IPS-18a (cell line): ENCODE results near the gene PRRT1.
"Not testable (repeated sequence)": the region's sequence is repeated elsewhere in the genome, so short reads cannot be mapped to it uniquely, and the experiment has no call there.

Experiments
- H3K27ac ChIP-seq: one replicate; pipeline ENCODE4 v1.5.1; 2013; ENCODE audit warnings: low read length
- H3K27me3 ChIP-seq: one replicate; pipeline ENCODE4 v1.6.1; 2013; ENCODE audit warnings: mild to moderate bottlenecking, low read length; ENCODE audit not compliant: control insufficient read depth, insufficient read depth
- H3K36me3 ChIP-seq: one replicate; pipeline ENCODE4 v1.6.1; 2013; ENCODE audit warnings: low read depth, low read length; ENCODE audit not compliant: control insufficient read depth
- H3K4me1 ChIP-seq: one replicate; pipeline ENCODE4 v1.6.1; 2013; ENCODE audit warnings: low read depth, low read length; ENCODE audit not compliant: control insufficient read depth
- H3K4me3 ChIP-seq: one replicate; pipeline ENCODE4 v1.5.1; 2013; ENCODE audit warnings: low read length
- H3K9ac ChIP-seq: one replicate; pipeline ENCODE4 v1.6.1; 2013; ENCODE audit warnings: mild to moderate bottlenecking, low read length, moderate library complexity
- H3K9me3 ChIP-seq: one replicate; pipeline ENCODE4 v1.6.1; 2013; ENCODE audit warnings: low read depth, low read length; ENCODE audit not compliant: control insufficient read depth

Gene PRRT1

DNA sequence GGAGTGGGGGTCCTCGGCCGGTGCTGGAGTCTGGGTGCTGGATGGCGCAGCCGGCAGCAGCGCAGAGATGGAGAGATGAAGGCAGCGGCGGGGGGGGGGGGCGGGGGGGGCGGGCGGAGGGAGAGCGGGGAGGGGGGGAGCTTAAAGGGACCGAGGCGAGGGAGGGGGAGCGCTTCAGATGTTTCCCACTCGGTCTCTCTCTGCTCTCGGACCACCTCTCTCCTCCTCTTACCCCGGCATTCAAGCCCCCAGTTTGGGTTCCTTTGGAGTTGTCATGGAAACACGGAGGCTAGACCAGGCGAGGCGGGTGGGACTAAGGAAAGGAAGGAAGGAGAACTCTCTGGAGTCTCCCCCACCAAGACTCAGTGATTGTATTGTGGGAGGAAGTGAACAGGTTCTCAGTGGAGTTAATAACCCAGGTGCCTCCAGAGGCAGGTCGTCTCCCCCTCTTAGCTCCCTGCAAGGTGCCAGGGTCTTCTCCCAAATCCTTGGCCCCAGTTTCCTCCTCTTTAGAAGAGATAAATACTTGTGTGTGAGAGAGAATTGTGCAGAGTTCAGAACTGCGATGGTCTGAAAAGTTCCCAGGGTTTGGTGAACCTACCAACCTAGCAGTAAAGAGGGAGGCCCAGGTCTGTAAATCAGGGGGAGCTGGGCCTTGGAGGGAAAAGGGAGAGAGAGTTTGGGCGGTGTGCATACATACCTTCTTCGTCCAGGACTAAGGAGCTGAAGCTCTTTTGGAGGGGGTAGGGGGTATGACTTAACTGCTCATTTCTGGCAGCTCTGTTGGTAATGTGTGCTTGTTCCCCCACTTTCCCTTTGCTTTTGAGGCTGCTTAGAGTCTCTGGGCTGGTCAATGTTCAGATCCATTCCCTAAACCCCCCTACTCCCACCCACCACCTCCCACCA lies at the start of gene PRRT1:
Gene PRRT1, minus strand, starts transcription at position 77 of the 906 bp plus-strand sequence. CDS start 112 bp downstream, outside the sequence.
- peak within 1 kb of the TSS; percentile 95 for H3K9ac ChIP-seq
- H3K27ac ChIP-seq = no peak within 1 kb of the TSS
- no peaks in the 10 kb centered on the region for H3K9me3 ChIP-seq
- H3K4me3 ChIP-seq = peak within 1 kb of the TSS; percentile 98
- peaks cover 23% of the 10 kb centered on the region for H3K4me1 ChIP-seq
- H3K36me3 ChIP-seq = peaks cover 7% of the 10 kb centered on the region
- H3K27me3 ChIP-seq = peaks cover 35% of the 10 kb centered on the region

DNA sequence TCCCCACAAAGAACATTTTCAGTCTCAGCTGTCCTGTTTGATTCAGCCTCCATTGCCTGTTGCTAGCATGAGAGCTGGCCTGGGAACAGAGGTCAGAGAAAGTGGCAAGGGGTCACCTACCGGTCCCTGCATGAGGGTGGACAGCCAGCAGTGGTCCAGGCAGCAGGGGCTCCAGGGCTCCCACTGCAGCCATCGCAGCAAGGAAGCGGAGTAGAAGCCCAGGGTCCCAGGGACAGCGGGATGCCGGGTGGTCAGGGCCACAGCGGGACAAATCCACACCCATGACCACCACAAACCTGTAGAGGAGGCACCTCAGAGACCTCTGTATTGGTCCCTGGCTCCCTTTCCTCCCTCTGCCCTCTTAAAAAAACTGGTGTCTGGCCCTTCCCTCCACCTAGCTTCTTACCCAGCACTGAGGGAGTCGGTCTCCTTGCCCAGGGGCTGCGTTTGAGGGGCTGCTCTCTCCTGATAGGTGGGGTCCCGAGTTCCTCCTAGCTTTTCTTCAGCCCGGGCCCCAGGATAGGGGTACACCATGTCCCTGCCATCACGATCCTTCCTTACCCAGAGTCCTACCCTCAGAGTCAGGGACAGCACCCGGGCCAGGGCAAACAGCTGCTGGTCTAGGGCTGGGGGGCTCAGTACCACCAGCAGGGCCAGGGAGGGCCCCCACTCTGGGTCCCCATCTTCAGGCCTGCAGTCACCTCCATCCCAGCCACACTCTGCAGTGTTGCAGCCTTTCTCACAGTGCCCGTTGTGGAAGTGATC lies 49.2 kb upstream of the PRRT1 start:
- Histone ChIP-seq H3K9me3 (no peaks in the 10 kb centered on the region), H3K4me1 (peaks cover 4% of the 10 kb centered on the region), H3K9ac (no peak overlapping the region), H3K36me3 (no peaks in the 10 kb centered on the region), H3K27ac (no peak overlapping the region), H3K27me3 (no peaks in the 10 kb centered on the region), H3K4me3 (no peak overlapping the region)

DNA sequence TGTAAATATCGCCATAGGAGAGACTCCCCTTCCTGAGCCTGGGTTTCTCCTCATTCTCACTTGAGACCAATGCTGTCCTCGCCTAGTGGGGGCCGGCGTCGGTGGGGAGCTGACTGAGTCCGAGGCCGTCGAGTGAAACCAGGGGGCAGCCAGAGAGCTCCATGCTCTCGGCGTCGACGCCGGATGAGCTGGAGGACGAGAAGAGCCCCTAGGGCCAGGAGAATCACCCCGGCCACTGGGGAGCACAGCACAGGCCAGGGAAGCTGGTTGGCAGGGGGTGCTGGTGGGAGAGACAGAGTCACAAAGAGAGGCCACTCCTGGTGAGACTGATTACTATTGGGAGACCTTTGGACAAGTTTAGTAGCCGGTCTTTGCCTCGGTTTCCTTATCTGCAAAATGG lies 47.1 kb upstream of the PRRT1 start:
- H3K27me3 ChIP-seq = no peaks in the 10 kb centered on the region
- no peak overlapping the region for H3K4me3 ChIP-seq
- H3K36me3 ChIP-seq = no peaks in the 10 kb centered on the region
- no peak overlapping the region for H3K9ac ChIP-seq
- peaks cover 16% of the 10 kb centered on the region for H3K4me1 ChIP-seq
- no peaks in the 10 kb centered on the region for H3K9me3 ChIP-seq
- no peak overlapping the region for H3K27ac ChIP-seq

DNA sequence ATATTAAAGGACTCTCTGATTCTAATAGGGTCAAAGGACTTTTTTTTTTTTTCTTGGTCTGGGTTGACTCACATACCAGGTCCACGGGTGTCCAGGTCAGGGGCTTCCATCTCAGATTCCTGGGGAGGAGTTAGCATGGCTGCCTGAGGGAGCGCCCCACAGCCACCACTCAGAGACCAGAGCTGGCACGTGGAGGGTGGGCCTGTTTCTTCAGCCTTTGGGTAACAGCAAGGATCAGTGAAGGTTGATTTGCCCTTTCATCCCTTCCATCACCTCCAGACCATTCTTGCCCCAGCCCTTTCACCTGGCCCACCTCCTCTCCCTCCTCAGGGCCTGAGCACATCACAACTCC lies 46.6 kb upstream of the PRRT1 start:
- H3K27me3 ChIP-seq = no peaks in the 10 kb centered on the region
- H3K9me3 ChIP-seq = no peaks in the 10 kb centered on the region
- H3K36me3 ChIP-seq = no peaks in the 10 kb centered on the region
- H3K27ac ChIP-seq = no peak overlapping the region
- peaks cover 16% of the 10 kb centered on the region for H3K4me1 ChIP-seq
- H3K4me3 ChIP-seq = no peak overlapping the region
- H3K9ac ChIP-seq = no peak overlapping the region

DNA sequence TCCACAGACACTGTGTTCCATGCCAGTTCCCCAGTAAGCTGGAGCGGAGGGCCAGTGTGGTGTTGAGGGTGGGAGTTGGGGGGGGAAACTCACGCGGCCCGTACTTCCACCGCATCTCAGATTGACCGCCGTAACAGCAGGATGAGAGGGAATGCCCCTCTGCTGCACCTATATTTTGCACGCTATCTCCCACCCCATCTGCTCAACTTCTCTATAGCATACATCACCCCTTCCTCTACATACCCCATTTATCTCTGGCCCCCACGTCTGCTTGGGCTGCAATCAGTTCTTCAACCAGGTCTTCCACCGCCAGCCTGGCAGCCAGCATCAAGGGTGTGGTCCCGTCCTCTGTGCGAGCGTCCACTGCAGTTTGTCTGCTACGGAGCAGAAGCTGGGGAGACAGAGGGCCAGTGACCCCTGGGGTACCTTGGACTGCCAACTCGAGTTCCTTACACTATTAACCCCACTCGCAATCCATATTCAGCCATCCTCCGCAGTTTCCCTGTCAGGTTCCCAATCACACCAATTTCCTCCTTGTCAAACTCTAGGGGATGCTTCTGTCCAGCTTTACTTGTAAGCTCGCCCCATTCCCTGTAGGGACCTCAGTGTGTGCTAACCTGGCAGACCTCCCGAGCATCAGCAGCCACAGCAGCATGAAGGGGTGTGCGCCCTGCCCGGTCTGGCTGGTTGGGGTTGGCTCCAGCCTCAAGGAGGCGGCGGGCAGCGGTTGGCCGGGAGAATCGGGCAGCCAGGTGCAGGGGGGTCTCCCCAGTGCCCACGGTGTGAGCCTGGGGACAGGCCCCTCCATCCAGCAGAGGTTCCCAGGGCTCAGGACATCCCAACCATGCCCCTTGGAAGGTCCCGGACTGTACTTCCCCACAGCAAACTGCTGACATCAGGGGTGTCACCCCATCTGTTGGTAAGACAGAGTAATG lies 45.2 kb upstream of the PRRT1 start:
- no peaks in the 10 kb centered on the region for H3K27me3 ChIP-seq
- no peaks in the 10 kb centered on the region for H3K36me3 ChIP-seq
- H3K27ac ChIP-seq = peak overlapping the region; percentile 94
- H3K4me1 ChIP-seq = peaks cover 25% of the 10 kb centered on the region
- H3K9ac ChIP-seq = peak overlapping the region; percentile 96
- peak overlapping the region; percentile 77 for H3K4me3 ChIP-seq
- H3K9me3 ChIP-seq = no peaks in the 10 kb centered on the region

DNA sequence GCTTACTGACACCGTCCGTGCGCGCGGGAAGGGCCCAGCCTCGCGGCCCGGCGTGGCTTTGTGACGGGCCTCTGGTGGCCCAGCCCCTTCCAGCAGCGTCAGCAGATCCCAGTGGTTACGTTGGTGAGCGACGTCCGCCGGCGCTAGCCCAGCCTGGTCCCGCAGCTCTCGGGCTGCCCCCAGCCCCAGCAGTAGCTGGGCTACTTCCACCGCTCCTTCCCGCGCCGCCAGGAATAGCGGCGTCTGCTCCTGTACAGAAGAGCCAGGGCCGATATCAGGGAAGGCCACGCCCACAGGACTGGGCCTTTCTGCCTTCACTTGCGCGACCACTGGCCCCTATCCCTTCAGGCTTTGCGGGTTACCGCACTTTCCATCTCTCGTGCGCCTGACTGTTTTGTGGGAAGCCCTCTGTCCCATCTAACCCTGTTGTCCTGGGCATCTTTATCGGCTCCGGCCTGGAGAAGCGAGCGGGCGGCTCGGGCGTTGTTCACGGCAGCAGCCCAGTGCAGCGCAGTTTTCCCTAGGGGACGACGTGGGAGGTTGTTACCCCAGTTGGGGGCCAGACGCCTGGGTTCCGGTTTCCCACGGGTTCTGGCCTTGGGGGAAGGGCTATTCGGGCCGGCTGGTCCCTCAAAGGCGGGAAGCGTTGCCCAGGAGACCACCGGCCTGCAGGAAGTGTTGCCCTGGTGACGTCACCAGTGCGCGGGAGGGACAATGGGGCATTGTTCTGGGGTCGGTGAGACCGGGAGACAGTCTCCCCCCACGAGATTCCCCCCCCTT lies 44.4 kb upstream of the PRRT1 start:
- Histone ChIP-seq H3K27me3 (no peaks in the 10 kb centered on the region), H3K4me3 (peak overlapping the region; percentile 77), H3K4me1 (peaks cover 28% of the 10 kb centered on the region), H3K9ac (peak overlapping the region; percentile 96), H3K9me3 (no peaks in the 10 kb centered on the region), H3K27ac (peak overlapping the region; percentile 94), H3K36me3 (no peaks in the 10 kb centered on the region)

DNA sequence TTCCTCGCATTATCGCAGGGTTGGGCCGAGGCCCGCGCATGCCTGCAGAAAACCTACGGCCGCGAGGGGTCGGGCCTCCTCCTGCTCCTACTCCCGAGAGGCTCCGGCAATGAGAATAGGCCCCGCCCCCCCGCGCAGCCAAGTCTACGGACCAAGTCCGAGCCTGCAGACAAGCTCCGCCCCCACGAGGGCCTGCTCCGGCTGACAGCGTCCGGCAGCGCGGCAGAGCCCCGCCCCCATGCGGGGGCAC lies 43.8 kb upstream of the PRRT1 start:
- H3K36me3 ChIP-seq = no peaks in the 10 kb centered on the region
- H3K27ac ChIP-seq = no peak overlapping the region
- peak overlapping the region; percentile 96 for H3K9ac ChIP-seq
- H3K4me1 ChIP-seq = peaks cover 32% of the 10 kb centered on the region
- no peaks in the 10 kb centered on the region for H3K27me3 ChIP-seq
- no peak overlapping the region for H3K4me3 ChIP-seq
- H3K9me3 ChIP-seq = no peaks in the 10 kb centered on the region

DNA sequence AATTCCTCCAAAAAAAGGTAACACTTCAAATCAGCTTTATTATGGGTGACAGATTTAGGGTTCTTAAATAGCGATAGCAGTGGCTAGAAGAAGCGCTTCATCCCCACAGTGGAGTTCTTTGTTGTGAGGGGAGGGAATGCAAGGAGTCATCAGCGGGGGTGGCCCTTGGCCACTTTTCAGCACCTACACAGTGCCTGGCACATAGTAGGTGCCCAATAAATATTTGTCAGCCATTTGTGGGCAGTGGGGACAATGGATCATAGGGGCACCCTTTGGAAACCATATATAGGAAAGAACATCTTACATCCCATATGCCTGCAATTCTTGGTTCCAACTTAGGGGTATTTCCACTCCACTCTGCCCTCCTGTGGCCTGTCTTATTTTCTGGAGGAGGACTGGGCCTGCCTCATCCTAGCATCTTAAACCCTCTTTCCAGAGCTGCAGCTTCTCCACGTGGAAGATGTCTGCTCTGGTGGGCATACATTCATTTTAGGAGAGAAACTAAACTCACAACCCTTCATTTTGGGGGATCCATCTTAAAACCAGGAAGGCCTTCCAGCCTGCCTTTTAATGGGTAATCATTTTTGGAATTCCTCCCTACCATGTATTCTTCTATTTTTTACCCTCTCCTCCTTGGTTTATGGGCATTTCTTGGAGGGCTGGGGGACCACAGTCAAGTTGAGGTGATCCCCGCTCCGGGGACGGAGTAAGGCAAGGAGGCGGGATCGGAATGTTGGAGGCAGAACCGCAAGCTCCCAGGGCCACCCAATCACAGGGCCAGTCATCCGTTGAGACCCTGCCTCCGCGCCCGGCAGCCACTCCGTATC lies 43.3 kb upstream of the PRRT1 start:
- Histone ChIP-seq H3K36me3 (no peaks in the 10 kb centered on the region), H3K27me3 (no peaks in the 10 kb centered on the region), H3K4me3 (peak overlapping the region; percentile 68), H3K9me3 (no peaks in the 10 kb centered on the region), H3K4me1 (peaks cover 32% of the 10 kb centered on the region), H3K9ac (peak overlapping the region; percentile 73), H3K27ac (peak overlapping the region; percentile 92)

DNA sequence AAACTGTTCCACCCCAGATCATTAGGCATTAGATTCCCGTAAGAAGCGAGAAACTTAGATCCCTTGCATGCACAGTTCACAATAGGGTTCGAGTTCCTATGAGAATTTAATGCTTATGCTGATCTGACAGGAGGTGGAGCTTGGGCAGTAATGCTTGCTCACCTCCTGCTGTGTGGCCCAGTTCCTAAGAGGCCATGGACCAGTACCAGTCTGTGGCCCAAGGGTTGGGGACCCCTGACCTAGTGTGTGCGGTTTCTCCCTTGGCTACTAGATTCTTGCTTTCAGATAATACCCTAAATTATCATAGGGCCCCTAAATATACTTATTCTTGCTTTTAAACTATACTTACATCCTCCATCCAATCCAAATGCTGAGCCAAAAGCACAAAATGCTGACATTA lies 42.6 kb upstream of the PRRT1 start:
- Histone ChIP-seq H3K27ac (no peak overlapping the region), H3K4me1 (peaks cover 32% of the 10 kb centered on the region), H3K27me3 (no peaks in the 10 kb centered on the region)

DNA sequence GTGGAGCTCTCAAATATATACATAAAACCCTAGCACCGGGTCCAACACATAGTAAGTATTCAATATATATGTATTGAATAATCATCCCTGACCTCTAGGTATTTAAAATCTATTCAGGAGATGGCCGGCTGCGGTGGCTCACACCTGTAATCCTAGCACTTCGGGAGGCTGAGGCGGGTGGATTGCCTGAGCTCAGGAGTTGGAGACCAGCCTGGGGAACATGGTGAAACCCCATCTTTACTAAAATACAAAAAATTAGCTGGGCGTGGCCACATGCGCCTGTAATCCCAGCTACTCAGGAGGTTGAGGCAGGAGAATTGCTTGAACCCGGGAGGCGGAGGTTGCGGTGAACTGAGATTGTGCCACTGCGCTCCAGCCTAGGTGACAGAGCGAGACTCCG lies 41.4 kb upstream of the PRRT1 start:
- H3K4me1 ChIP-seq = peaks cover 38% of the 10 kb centered on the region
- not testable (repeated sequence) for H3K4me3 ChIP-seq, H3K27ac ChIP-seq, H3K27me3 ChIP-seq, H3K9ac ChIP-seq, H3K36me3 ChIP-seq, H3K9me3 ChIP-seq

More for the DNA sequence above, 42.6 kb upstream of the PRRT1 start:
- H3K9me3 ChIP-seq = no peaks in the 10 kb centered on the region
- H3K4me3 ChIP-seq = no peak overlapping the region
- H3K36me3 ChIP-seq = no peaks in the 10 kb centered on the region
- no peak overlapping the region for H3K9ac ChIP-seq
